SU-DHL-6 (cell line): ENCODE results near the gene ELAVL1.

Experiments
- H2AFZ ChIP-seq: fragments of 200-600 bp; sonication (generic); 2 replicates; pipeline ENCODE4 v1.6.1; 2014; ENCODE audit warnings: low read depth, mild to moderate bottlenecking, moderate library complexity, mixed read lengths, antibody characterized with exemption, low read length; ENCODE audit not compliant: severe bottlenecking
- H3F3A ChIP-seq: fragments of 200-600 bp; shearing (Covaris generic); 2 replicates; pipeline ENCODE4 v1.6.0; 2016; ENCODE audit warnings: antibody characterized with exemption, mild to moderate bottlenecking; ENCODE audit not compliant: insufficient read depth
- H3K27ac ChIP-seq: fragments of 200-600 bp; sonication (generic); 2 replicates; pipeline ENCODE4 v1.5.1; 2016; ENCODE audit warnings: low read depth, mild to moderate bottlenecking, low read length, moderate library complexity, mixed read lengths
- H3K27me3 ChIP-seq: fragments of 200-600 bp; sonication (generic), shearing (Covaris generic); 2 replicates; pipeline ENCODE4 v1.6.0; 2014; ENCODE audit warnings: mild to moderate bottlenecking, low read length
- H3K36me3 ChIP-seq: fragments of 200-600 bp; sonication (generic); 2 replicates; pipeline ENCODE4 v1.6.1; 2014; ENCODE audit warnings: mild to moderate bottlenecking, low read length, mixed read lengths
- H3K4me2 ChIP-seq: fragments of 300-600, 200-600 bp; shearing (Covaris generic), sonication (generic); 2 replicates; pipeline ENCODE4 v1.6.0; 2014; ENCODE audit warnings: low read length, low read depth, mild to moderate bottlenecking; ENCODE audit not compliant: poor library complexity, severe bottlenecking
- H3K4me3 ChIP-seq: fragments of 200-600 bp; sonication (generic); 2 replicates; pipeline ENCODE4 v1.5.1; 2014; ENCODE audit warnings: antibody characterized with exemption, low read length, mild to moderate bottlenecking, mixed read lengths; ENCODE audit not compliant: insufficient read depth, poor library complexity, severe bottlenecking
- H3K79me2 ChIP-seq: fragments of 200-600 bp; sonication (generic); 2 replicates; pipeline ENCODE4 v1.6.1; 2014; ENCODE audit warnings: mild to moderate bottlenecking, low read length, moderate library complexity; ENCODE audit not compliant: insufficient read depth
- H3K9ac ChIP-seq: fragments of 200-600 bp; sonication (generic); 2 replicates; pipeline ENCODE4 v1.7.0; 2014; ENCODE audit warnings: mild to moderate bottlenecking, low read length
- H3K9me2 ChIP-seq: fragments of 200-600 bp; sonication (generic); replicated peaks from 2 replicates; pipeline ENCODE4 v1.6.1; 2014; ENCODE audit warnings: low read length; ENCODE audit not compliant: insufficient read depth
- H3K9me3 ChIP-seq: fragments of 200-600 bp; sonication (generic); 2 replicates; pipeline ENCODE4 v1.6.1; 2014; ENCODE audit warnings: low read length, mixed read lengths; ENCODE audit not compliant: insufficient read depth
- H4K20me1 ChIP-seq: fragments of 200-600 bp; sonication (generic); 2 replicates; pipeline ENCODE4 v1.6.1; 2014; ENCODE audit warnings: low read depth, mild to moderate bottlenecking, antibody characterized with exemption, low read length, moderate library complexity, mixed read lengths
- CTCF ChIP-seq: fragments of 200-600 bp; sonication (generic); IDR thresholded peaks from one replicate; pipeline ENCODE4 v1.5.1; 2017; ENCODE audit warnings: antibody characterized with exemption, mild to moderate bottlenecking, low read length, moderate library complexity; ENCODE audit not compliant: insufficient read depth, poor library complexity, severe bottlenecking
- EZH2phosphoT487 ChIP-seq: fragments of 200-600 bp; sonication (generic), shearing (Covaris generic); conservative IDR thresholded peaks from 2 replicates; pipeline ENCODE4 v1.6.1; 2018; ENCODE audit warnings: mild to moderate bottlenecking, antibody characterized with exemption, low read length, moderate library complexity, mixed read lengths

ELAVL1 gene

GRCh38 chr19:7992575-7992974 is 12.9 kb downstream of the ELAVL1 start:
- H3K36me3 ChIP-seq = 0 out of 2 replicates have a peak, but pooled peaks cover 3% of the 10 kb centered on the region
- no peak overlapping the region for H3K4me2 ChIP-seq
- H3K27me3 ChIP-seq = no peaks in the 10 kb centered on the region
- no peak overlapping the region for H2AFZ ChIP-seq
- no peak overlapping the region for H3K4me3 ChIP-seq
- H3K9ac ChIP-seq = no peak overlapping the region
- H3K9me2 ChIP-seq = no peaks in the 10 kb centered on the region
- no peaks in the 10 kb centered on the region for H3K9me3 ChIP-seq
- H3F3A ChIP-seq = no peaks in the 10 kb centered on the region
- H4K20me1 ChIP-seq = peaks cover 36% of the 10 kb centered on the region
- TF ChIP-seq CTCF = no peak
- TF ChIP-seq EZH2phosphoT487 = no peak
- peaks cover 78% of the 10 kb centered on the region for H3K79me2 ChIP-seq
- no peak overlapping the region for H3K27ac ChIP-seq

GRCh38 chr19:7989071-7989575 is 16.3 kb downstream of the ELAVL1 start:
- no peak overlapping the region for H3K27ac ChIP-seq
- H3K79me2 ChIP-seq = peaks cover 64% of the 10 kb centered on the region
- no peak overlapping the region for H3K4me3 ChIP-seq
- peaks cover 19% of the 10 kb centered on the region; the same call in 1 of the 2 replicates for H4K20me1 ChIP-seq
- no peaks in the 10 kb centered on the region for H3K9me2 ChIP-seq
- H3K9me3 ChIP-seq = no peaks in the 10 kb centered on the region
- no peak overlapping the region for H3K4me2 ChIP-seq
- H3K27me3 ChIP-seq = no peaks in the 10 kb centered on the region
- no peak overlapping the region for H2AFZ ChIP-seq
- no peak overlapping the region for H3K9ac ChIP-seq
- 0 out of 2 replicates have a peak, but pooled peaks cover 3% of the 10 kb centered on the region for H3K36me3 ChIP-seq
- TF ChIP-seq CTCF (no peak), EZH2phosphoT487 (no peak)
- no peaks in the 10 kb centered on the region for H3F3A ChIP-seq

GRCh38 chr19:7988307-7988706 is 17.1 kb downstream of the ELAVL1 start:
- H3K79me2 ChIP-seq = peaks cover 60% of the 10 kb centered on the region
- no peak for TF ChIP-seq CTCF
- no peak for TF ChIP-seq EZH2phosphoT487
- H2AFZ ChIP-seq = no peak overlapping the region
- no peak overlapping the region for H3K4me3 ChIP-seq
- no peaks in the 10 kb centered on the region for H3K9me3 ChIP-seq
- 0 out of 2 replicates have a peak, but pooled peaks cover 3% of the 10 kb centered on the region for H3K36me3 ChIP-seq
- H3K4me2 ChIP-seq = no peak overlapping the region
- H3K27ac ChIP-seq = no peak overlapping the region
- no peak overlapping the region for H3K9ac ChIP-seq
- H3K27me3 ChIP-seq = no peaks in the 10 kb centered on the region
- no peaks in the 10 kb centered on the region for H3F3A ChIP-seq
- peaks cover 11% of the 10 kb centered on the region; the same call in 1 of the 2 replicates for H4K20me1 ChIP-seq
- no peaks in the 10 kb centered on the region for H3K9me2 ChIP-seq
